ENCODE results near the gene RALGPS2.

- TF ChIP-seq CTCF (IDR thresholded peaks at IDR 0.05): no peak
- TF ChIP-seq RCOR1 (IDR thresholded peaks at IDR 0.05; ENCODE audit: low read length): no peak
These were observed 71.0 kb downstream of the RALGPS2 start for GRCh38 chr1:178796013-178796412.
